IMR-90 (cell line): ENCODE results near the gene BRF1.

Experiments used
- CHD1 ChIP-seq: IDR thresholded peaks from 2 replicates; pipeline ENCODE4 v1.6.1; 2012; ENCODE audit warnings: low read depth, low read length, improper control_type of control experiment
- CTCF ChIP-seq: conservative IDR thresholded peaks from 2 replicates; pipeline ENCODE4 v1.5.1; 2012; ENCODE audit warnings: mild to moderate bottlenecking, low read depth, low read length, improper control_type of control experiment
- ELK1 ChIP-seq: fragments of 150-350 bp; IDR thresholded peaks from 2 replicates; pipeline ENCODE4 v1.6.1; 2016; ENCODE audit warnings: low read depth, mild to moderate bottlenecking, low read length, moderate library complexity, borderline replicate concordance
- FOS ChIP-seq: fragments of 150-350 bp; IDR thresholded peaks from 2 replicates; pipeline ENCODE4 v1.6.1; 2016; ENCODE audit warnings: low read depth, low read length
- MAFK ChIP-seq: IDR thresholded peaks from 2 replicates; pipeline ENCODE4 v1.6.1; 2012; ENCODE audit warnings: low read depth, low read length, improper control_type of control experiment
- POLR2A ChIP-seq: IDR thresholded peaks from 2 replicates; pipeline ENCODE4 v1.6.1; 2012; ENCODE audit warnings: mild to moderate bottlenecking, low read depth, low read length
- RAD21 ChIP-seq: IDR thresholded peaks from 2 replicates; pipeline ENCODE4 v1.6.1; 2012; ENCODE audit warnings: low read length, improper control_type of control experiment
- RCOR1 ChIP-seq: IDR thresholded peaks from 2 replicates; pipeline ENCODE4 v1.6.1; 2012; ENCODE audit warnings: mild to moderate bottlenecking, low read length, improper control_type of control experiment; ENCODE audit not compliant: insufficient replicate concordance
- RFX5 ChIP-seq: IDR thresholded peaks from 2 replicates; pipeline ENCODE4 v1.8.0; 2012; ENCODE audit warnings: low read depth, mild to moderate bottlenecking, low read length, moderate library complexity

- TF ChIP-seq CTCF (no peak), RFX5 (no peak), CHD1 (no peak), RAD21 (no peak), ELK1 (no peak), POLR2A (no peak), FOS (no peak), RCOR1 (no peak), MAFK (no peak)
These were observed 26.3 kb upstream of the BRF1 start for GRCh38 chr14:105326891-105327694.
